ENCODE data around the gene RPS29. TPM values are rescaled to one million over a fixed set of nuclear protein-coding genes. Genes with fewer than 3 reads are reported as not detected.

Gene RPS29
- total and polyA plus RNA-seq, 10 of the 15 experiments (the other 5 are each of a cell fraction or from before 2014, with no cell fraction given), result 2,685 to 10,815 (median 4,359) TPM

- ChIA-PET RAD21 (ENCODE audit: unreplicated experiment) (no interaction called here), CTCF (interaction anchor here (1.2 to 1.7 kb wide), 2 partner anchors 15 to 119 kb away, joined by 3 to 5 read pairs; no protein-coding TSS in a partner anchor)
- TF ChIP-seq ETV6 (conservative IDR thresholded peaks at IDR 0.05 in 1 of 2, IDR thresholded peaks at IDR 0.05 in 1 of 2; ENCODE audit: borderline replicate concordance in 1 of 2, low read depth in 1 of 2) (no peak), ZNF622 (IDR thresholded peaks at IDR 0.05) (no peak), ZNF207 (IDR thresholded peaks at IDR 0.05; ENCODE audit: borderline replicate concordance) (no peak), ZNF687 (IDR thresholded peaks at IDR 0.05) (no peak), PAX8 (IDR thresholded peaks at IDR 0.05) (no peak), ZNF592 (IDR thresholded peaks at IDR 0.05) (no peak), NFYA (IDR thresholded peaks at IDR 0.05; ENCODE audit: borderline replicate concordance, low read depth, low read length) (no peak), RB1 (IDR thresholded peaks at IDR 0.05; ENCODE audit: borderline replicate concordance) (no peak), EP300 (IDR thresholded peaks at IDR 0.05; ENCODE audit: borderline replicate concordance in 1 of 2, control insufficient read depth in 1 of 2, low read depth in 2 of 2, low read length in 2 of 2) (no peak), TCF7 (IDR thresholded peaks at IDR 0.05; ENCODE audit: borderline replicate concordance) (no peak), ZBTB11 (CRISPR knock-in tag; IDR thresholded peaks at IDR 0.05) (no peak), SRF (IDR thresholded peaks at IDR 0.05; ENCODE audit: low read depth in 2 of 2, low read length in 2 of 2) (no peak)
Observed at GRCh38 chr14:49579841-49580240, 6.3 kb downstream of the RPS29 start.

More at GRCh38 chr14:49579841-49580240, 6.3 kb downstream of the RPS29 start:
- FAIRE-seq (no peak), ATAC-seq (peak; percentile 6; the same call in 2 of the 3 replicates), DNase-seq (ENCODE audit: low read depth, low spot score) (no peak)
- Histone ChIP-seq H3K36me3 (ENCODE audit: control insufficient read depth in 2 of 2, insufficient read depth in 2 of 2, low read length in 1 of 2) (peaks cover 4 to 29% of the 10 kb centered on the region in 2 experiments), H3K27me3 (replicated peaks in 1 of 2; ENCODE audit: control insufficient read depth in 2 of 2, insufficient read depth in 2 of 2, low read length in 1 of 2) (no peaks in the 10 kb centered on the region), H3K9ac (ENCODE audit: control insufficient read depth, insufficient read depth, low read length) (no peak overlapping the region), H3K79me2 (ENCODE audit: control insufficient read depth, insufficient read depth, low read length) (peaks cover 48% of the 10 kb centered on the region), H3K4me3 (no peak overlapping the region), H3K27ac (ENCODE audit: control insufficient read depth, insufficient read depth) (no peak overlapping the region), H3K4me2 (ENCODE audit: control insufficient read depth, insufficient read depth) (no peak overlapping the region; the same call in 1 of the 2 replicates), H3K9me3 (replicated peaks; ENCODE audit: control insufficient read depth, insufficient read depth, low read length) (no peaks in the 10 kb centered on the region), H2AFZ (ENCODE audit: control insufficient read depth, low read depth, low read length) (no peak overlapping the region), H3K4me1 (ENCODE audit: control insufficient read depth, insufficient read depth, low read length) (no peaks in the 10 kb centered on the region), H4K20me1 (ENCODE audit: control insufficient read depth, insufficient read depth) (peaks cover 4% of the 10 kb centered on the region; the same call in 1 of the 2 replicates)
- ChIA-PET SMC1A (ENCODE audit: uncharacterized antibody, unreplicated experiment) (interaction anchor here (0.8 to 1.0 kb wide), 3 partner anchors 84 to 286 kb away, joined by 3 read pairs; partner anchors contain the start of gene NEMF), POLR2A (interaction anchor here (0.5 to 0.6 kb wide), 3 partner anchors 17 to 1103 kb away, joined by 3 to 6 read pairs (median 3); no protein-coding TSS in a partner anchor)
- BruUV-seq (replicated peaks), result no TSS peak
- in situ Hi-C loops (cut with MboI) (no loop called here), intact Hi-C loops (cut with micrococcal nuclease; ENCODE audit: unreplicated experiment) (no loop called here)
- 79% methylated on average over 2 of the region's 2 CpGs for WGBS (ENCODE audit: insufficient coverage, insufficient replicate concordance, low lambda C conversion rate, missing lambda C conversion rate)

Measured in GM12878 (cell line).